IPS-15b (cell line): Measurements from ENCODE around the gene CCDC89.

ENCODE experiments used
- H3K27me3 ChIP-seq: one replicate; pipeline ENCODE4 v1.6.1; 2013; ENCODE audit warnings: low read length; ENCODE audit not compliant: control insufficient read depth, insufficient read depth
- H3K36me3 ChIP-seq: one replicate; pipeline ENCODE4 v1.6.1; 2013; ENCODE audit warnings: low read length; ENCODE audit not compliant: control insufficient read depth, insufficient read depth
- H3K4me1 ChIP-seq: one replicate; pipeline ENCODE4 v1.6.1; 2013; ENCODE audit warnings: mild to moderate bottlenecking, low read length; ENCODE audit not compliant: control insufficient read depth, insufficient read depth
- H3K4me3 ChIP-seq: one replicate; pipeline ENCODE4 v1.5.1; 2013; ENCODE audit warnings: low read depth, low read length
- H3K9ac ChIP-seq: one replicate; pipeline ENCODE4 v1.6.1; 2013; ENCODE audit warnings: low read depth, mild to moderate bottlenecking, low read length
- H3K9me3 ChIP-seq: one replicate; pipeline ENCODE4 v1.6.1; 2013; ENCODE audit warnings: mild to moderate bottlenecking, low read length; ENCODE audit not compliant: control insufficient read depth, insufficient read depth

CCDC89 gene

GRCh38 chr11:85710917-85711316 is 24.9 kb upstream of the CCDC89 start:
- no peaks in the 10 kb centered on the region for H3K27me3 ChIP-seq
- H3K9ac ChIP-seq: no peak overlapping the region
- no peak overlapping the region for H3K4me3 ChIP-seq
- no peaks in the 10 kb centered on the region for H3K9me3 ChIP-seq
- no peaks in the 10 kb centered on the region for H3K36me3 ChIP-seq
- H3K4me1 ChIP-seq: no peaks in the 10 kb centered on the region

GRCh38 chr11:85709941-85710702 is 24.1 kb upstream of the CCDC89 start:
- Histone ChIP-seq H3K27me3 (no peaks in the 10 kb centered on the region), H3K4me1 (no peaks in the 10 kb centered on the region), H3K36me3 (no peaks in the 10 kb centered on the region)

GRCh38 chr11:85705800-85706199 is 19.8 kb upstream of the CCDC89 start:
- H3K27me3 ChIP-seq: no peaks in the 10 kb centered on the region
- H3K4me1 ChIP-seq: no peaks in the 10 kb centered on the region
- no peaks in the 10 kb centered on the region for H3K36me3 ChIP-seq
- H3K9me3 ChIP-seq: no peaks in the 10 kb centered on the region
- H3K9ac ChIP-seq: no peak overlapping the region
- no peak overlapping the region for H3K4me3 ChIP-seq

More at GRCh38 chr11:85709941-85710702, 24.1 kb upstream of the CCDC89 start:
- Histone ChIP-seq H3K9me3 (no peaks in the 10 kb centered on the region), H3K9ac (no peak overlapping the region), H3K4me3 (no peak overlapping the region)

GRCh38 chr11:85704967-85705366 is 19.0 kb upstream of the CCDC89 start:
- no peaks in the 10 kb centered on the region for H3K36me3 ChIP-seq
- H3K4me3 ChIP-seq: no peak overlapping the region
- no peaks in the 10 kb centered on the region for H3K4me1 ChIP-seq
- H3K27me3 ChIP-seq: no peaks in the 10 kb centered on the region
- H3K9me3 ChIP-seq: no peaks in the 10 kb centered on the region
- no peak overlapping the region for H3K9ac ChIP-seq

GRCh38 chr11:85699957-85700741 is 14.2 kb upstream of the CCDC89 start:
- no peaks in the 10 kb centered on the region for H3K4me1 ChIP-seq
- no peaks in the 10 kb centered on the region for H3K27me3 ChIP-seq
- no peaks in the 10 kb centered on the region for H3K36me3 ChIP-seq
- H3K9me3 ChIP-seq: no peaks in the 10 kb centered on the region
- no peak overlapping the region for H3K4me3 ChIP-seq
- H3K9ac ChIP-seq: no peak overlapping the region

- no peaks in the 10 kb centered on the region for H3K36me3 ChIP-seq
- H3K9ac ChIP-seq: no peak overlapping the region
- H3K4me1 ChIP-seq: no peaks in the 10 kb centered on the region
- H3K4me3 ChIP-seq: no peak overlapping the region
- no peaks in the 10 kb centered on the region for H3K27me3 ChIP-seq
- no peaks in the 10 kb centered on the region for H3K9me3 ChIP-seq
Observed at GRCh38 chr11:85698195-85698594, 12.2 kb upstream of the CCDC89 start.

GRCh38 chr11:85697747-85698146 is 11.8 kb upstream of the CCDC89 start:
- no peak overlapping the region for H3K4me3 ChIP-seq
- H3K27me3 ChIP-seq: no peaks in the 10 kb centered on the region
- no peaks in the 10 kb centered on the region for H3K36me3 ChIP-seq
- H3K9me3 ChIP-seq: no peaks in the 10 kb centered on the region
- no peak overlapping the region for H3K9ac ChIP-seq
- no peaks in the 10 kb centered on the region for H3K4me1 ChIP-seq

- Histone ChIP-seq H3K9ac (no peak overlapping the region), H3K9me3 (no peaks in the 10 kb centered on the region), H3K4me1 (no peaks in the 10 kb centered on the region), H3K4me3 (no peak overlapping the region), H3K27me3 (no peaks in the 10 kb centered on the region), H3K36me3 (no peaks in the 10 kb centered on the region)
Observed at GRCh38 chr11:85695546-85695945, 9.6 kb upstream of the CCDC89 start.

GRCh38 chr11:85694385-85694980 is 8.5 kb upstream of the CCDC89 start:
- Histone ChIP-seq H3K9ac (no peak overlapping the region), H3K27me3 (no peaks in the 10 kb centered on the region), H3K4me3 (no peak overlapping the region), H3K36me3 (no peaks in the 10 kb centered on the region), H3K4me1 (no peaks in the 10 kb centered on the region), H3K9me3 (no peaks in the 10 kb centered on the region)

- no peaks in the 10 kb centered on the region for H3K27me3 ChIP-seq
- no peaks in the 10 kb centered on the region for H3K36me3 ChIP-seq
- H3K4me1 ChIP-seq: no peaks in the 10 kb centered on the region
- no peak overlapping the region for H3K4me3 ChIP-seq
- no peak overlapping the region for H3K9ac ChIP-seq
- H3K9me3 ChIP-seq: no peaks in the 10 kb centered on the region
Observed at GRCh38 chr11:85685125-85685819, 723 bp downstream of the CCDC89 start.
